Naive thymus-derived CD4-positive, alpha-beta T cell (primary cell): Measurements from ENCODE around the gene TAOK2. TPM values are rescaled to one million over a fixed set of nuclear protein-coding genes. Genes with fewer than 3 reads are reported as not detected.

Experiments used
- ATAC-seq: fragments of 150-1000 bp; cut with Tn5 transposase; 2 replicates; pipeline ENCODE4 v1.10.0; 2021; ENCODE audit warnings: mild to moderate bottlenecking, moderate library complexity
- CTCF ChIA-PET: fragments of 350-600 bp; sonication (Branson Sonifier 250); formaldehyde crosslinking; loops from one replicate; lab custom pipeline; 2021; ENCODE audit warnings: antibody characterized with exemption; lab: Charles Lee
- POLR2A ChIA-PET: fragments of 350-600 bp; sonication (Branson Sonifier 250); formaldehyde crosslinking; loops from one replicate; lab custom pipeline; 2021; ENCODE audit warnings: antibody characterized with exemption, inconsistent platforms; lab: Charles Lee
- DNase-seq, 9 donors: peaks; one replicate each; pipeline versions ENCODE4 v3.0.0 to v3.0.0-alpha.2; 2020 to 2022; ENCODE audit warnings: mixed read lengths in 1 of 9
- H3K27ac ChIP-seq: one replicate; pipeline ENCODE4 v1.7.0; 2013; ENCODE audit warnings: mild to moderate bottlenecking, low read depth, low read length, moderate library complexity
- H3K27me3 ChIP-seq, 2 donors: one replicate each; pipeline ENCODE4 v1.7.0; 2013; ENCODE audit warnings: low read length in 2 of 2, mild to moderate bottlenecking in 2 of 2, moderate library complexity in 2 of 2; ENCODE audit not compliant: control insufficient read depth in 2 of 2, insufficient read depth in 2 of 2
- H3K36me3 ChIP-seq, 3 experiments: 1 replicate in 2 of 3; 2 replicates in 1 of 3; pipeline ENCODE4 v1.7.0; 2013; ENCODE audit warnings: low read length in 3 of 3, mild to moderate bottlenecking in 3 of 3, moderate library complexity in 1 of 3; ENCODE audit not compliant: insufficient read depth in 3 of 3, control insufficient read depth in 2 of 3
- H3K4me1 ChIP-seq, 2 donors: one replicate each; pipeline ENCODE4 v1.7.0; 2013; ENCODE audit warnings: low read length in 2 of 2, mild to moderate bottlenecking in 2 of 2, moderate library complexity in 1 of 2; ENCODE audit not compliant: control insufficient read depth in 2 of 2, insufficient read depth in 2 of 2
- H3K4me3 ChIP-seq: 2 replicates; pipeline ENCODE4 v1.7.0; 2013; ENCODE audit warnings: mild to moderate bottlenecking, low read length
- H3K9me3 ChIP-seq, 3 experiments: 1 replicate in 2 of 3; 2 replicates in 1 of 3; pipeline ENCODE4 v1.7.0; 2013; ENCODE audit warnings: low read length in 3 of 3; ENCODE audit not compliant: control insufficient read depth in 2 of 3
- H3K27ac Mint-ChIP-seq, 9 donors: one replicate each; pipeline ENCODE4 v1.8.0; 2020 to 2022; ENCODE audit warnings: mixed read lengths in 9 of 9, mild to moderate bottlenecking in 8 of 9, moderate library complexity in 5 of 9, inconsistent platforms in 2 of 9
- H3K27me3 Mint-ChIP-seq, 5 donors: one replicate each; pipeline ENCODE4 v1.8.0; 2021 to 2022; ENCODE audit warnings: mixed read lengths in 5 of 5, mild to moderate bottlenecking in 1 of 5
- H3K36me3 Mint-ChIP-seq, 5 donors: one replicate each; pipeline ENCODE4 v1.8.0; 2020 to 2022; ENCODE audit warnings: mixed read lengths in 5 of 5, mild to moderate bottlenecking in 3 of 5, inconsistent platforms in 1 of 5
- H3K4me1 Mint-ChIP-seq, 7 donors: one replicate each; pipeline ENCODE4 v1.8.0; 2020 to 2022; ENCODE audit warnings: mixed read lengths in 7 of 7, mild to moderate bottlenecking in 3 of 7, inconsistent platforms in 1 of 7
- H3K4me3 Mint-ChIP-seq, 10 donors: one replicate each; pipeline ENCODE4 v1.8.0; 2020 to 2022; ENCODE audit warnings: mild to moderate bottlenecking in 10 of 10, mixed read lengths in 10 of 10, moderate library complexity in 6 of 10, inconsistent platforms in 2 of 10
- H3K9me3 Mint-ChIP-seq, 11 donors: one replicate each; pipeline ENCODE4 v1.8.0; 2020 to 2022; ENCODE audit warnings: mixed read lengths in 11 of 11, mild to moderate bottlenecking in 4 of 11, inconsistent platforms in 1 of 11, moderate library complexity in 1 of 11
- intact Hi-C, 2 donors: fragments of 100-400 bp; cut with micrococcal nuclease; formaldehyde crosslinking; loops; one replicate each; pipeline ENCODE4 v1.15.1; 2023
- polyA plus RNA-seq, 2 donors: library from polyadenylated mRNA; unstranded; fragments of 300-500 nt; fragmentation: Illumina TruSeq; gene quantifications; one replicate each; pipeline ENCODE4 v1.2.3, GENCODE V29; 2021
- total RNA-seq, 6 experiments: library from RNA in 5 of 6; stranded (reverse) in 5 of 6; gene quantifications; 1 replicate in 5 of 6; 2 replicates in 1 of 6; pipeline ENCODE4 v1.2.3 and lab custom pipeline; 2021 to 2026

The TAOK2 gene
- total and polyA plus RNA-seq, 7 experiments from 2014 or later = 2.9 to 48.5 (median 27.2) TPM

DNA sequence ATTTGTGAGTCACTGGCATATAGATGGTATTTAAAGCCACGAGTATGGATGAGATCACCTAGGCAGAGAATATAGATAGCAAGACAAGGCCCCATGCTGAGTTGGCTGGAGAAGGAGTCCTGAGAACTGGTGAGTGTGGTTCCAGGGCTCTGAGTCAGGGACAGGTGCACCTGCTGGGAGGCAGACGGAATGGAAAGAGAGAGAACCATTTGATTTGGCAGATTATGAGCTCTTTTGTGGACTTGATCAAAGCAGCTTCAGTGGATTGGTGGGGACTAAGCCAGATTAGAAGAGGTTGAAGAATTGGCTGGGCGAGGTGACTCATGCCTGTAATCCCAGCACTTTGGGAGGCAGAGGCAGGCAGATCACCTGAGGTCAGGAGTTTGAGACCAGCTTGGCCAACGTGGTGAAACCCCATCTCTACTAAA is 45.1 kb downstream of the TAOK2 start:
- no peaks in the 10 kb centered on the region for H3K9me3 ChIP-seq
- no peak overlapping the region for H3K4me3 ChIP-seq
- H3K36me3 ChIP-seq = no peaks in the 10 kb centered on the region
- H3K27me3 ChIP-seq = no peaks in the 10 kb centered on the region
- peaks cover 0 to 29% (median 0%) of the 10 kb centered on the region in 5 donors for H3K27me3 Mint-ChIP-seq
- H3K4me1 ChIP-seq = peaks cover 8% of the 10 kb centered on the region in 2 donors
- intact Hi-C loops = no loop called here
- no peak overlapping the region for H3K27ac Mint-ChIP-seq
- ATAC-seq = no peak
- no peak for DNase-seq
- peaks cover 0 to 3% (median 0%) of the 10 kb centered on the region in 11 donors for H3K9me3 Mint-ChIP-seq
- no peaks in the 10 kb centered on the region for H3K36me3 Mint-ChIP-seq
- ChIA-PET POLR2A (interaction anchor here (0.8 kb wide), 1 partner anchor 372 kb away, joined by 3 read pairs; no protein-coding TSS in a partner anchor), CTCF (interaction anchor here (0.6 to 1.1 kb wide), 2 partner anchors 161 to 334 kb away, joined by 3 read pairs; no protein-coding TSS in a partner anchor)
- peaks cover 5 to 17% (median 10%) of the 10 kb centered on the region in 7 donors for H3K4me1 Mint-ChIP-seq
- no peak overlapping the region for H3K27ac ChIP-seq
- peak overlapping the region in 1 of 10 donors; percentile 0 for H3K4me3 Mint-ChIP-seq

DNA sequence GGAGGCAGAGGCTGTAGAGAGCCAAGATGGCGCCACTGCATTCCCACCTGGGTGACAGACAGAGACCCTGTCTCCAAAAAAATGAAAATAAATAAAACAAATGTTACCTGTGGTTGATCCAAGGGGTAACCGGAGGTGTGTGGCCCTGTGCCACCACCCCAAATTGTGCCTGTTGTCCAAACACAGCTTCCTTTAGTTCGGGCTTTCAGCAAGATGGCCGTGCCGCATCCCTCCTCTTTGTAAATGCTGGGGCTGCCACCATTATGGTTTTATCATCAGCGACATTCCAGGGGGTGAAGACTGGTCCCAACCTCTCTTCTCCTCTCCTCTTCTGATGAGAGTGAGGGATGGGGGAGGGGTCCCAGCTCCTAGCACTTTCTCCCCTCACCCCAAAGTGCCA is 49.2 kb downstream of the TAOK2 start, which contains the start of gene C16orf92:
TSS of gene C16orf92 (plus strand) at position 312 of the 400 bp plus-strand sequence. CDS start 143 bp downstream, outside the sequence.
- peak within 1 kb of the TSS in 1 of 9 donors; percentile 31 for H3K27ac Mint-ChIP-seq
- no peaks in the 10 kb centered on the region for H3K36me3 Mint-ChIP-seq
- peaks cover 10 to 35% (median 14%) of the 10 kb centered on the region in 5 donors for H3K27me3 Mint-ChIP-seq
- ATAC-seq (no peak), DNase-seq (no peak)
- intact Hi-C loops = loop anchor here in 1 of 2 donors (5.0 kb wide), 1 partner anchor 206 kb away; the partner anchor contains the start of gene PAGR1
- POLR2A ChIA-PET = interaction anchor here (1.5 kb wide), 1 partner anchor 196 kb away, joined by 3 read pairs; no protein-coding TSS in a partner anchor
- H3K4me1 ChIP-seq = peaks cover 8% of the 10 kb centered on the region in 2 donors
- no peak within 1 kb of the TSS for H3K27ac ChIP-seq
- no peak within 1 kb of the TSS for H3K4me3 Mint-ChIP-seq
- no peaks in the 10 kb centered on the region for H3K27me3 ChIP-seq
- CTCF ChIA-PET = interaction anchor here (0.8 to 1.2 kb wide), 3 partner anchors 10 to 332 kb away, joined by 3 read pairs; no protein-coding TSS in a partner anchor
- H3K4me1 Mint-ChIP-seq = peaks cover 5 to 17% (median 10%) of the 10 kb centered on the region in 7 donors
- no peaks in the 10 kb centered on the region for H3K9me3 ChIP-seq
- H3K9me3 Mint-ChIP-seq = peaks cover 0 to 3% (median 0%) of the 10 kb centered on the region in 11 donors
- no peaks in the 10 kb centered on the region for H3K36me3 ChIP-seq
- H3K4me3 ChIP-seq = no peak within 1 kb of the TSS

DNA sequence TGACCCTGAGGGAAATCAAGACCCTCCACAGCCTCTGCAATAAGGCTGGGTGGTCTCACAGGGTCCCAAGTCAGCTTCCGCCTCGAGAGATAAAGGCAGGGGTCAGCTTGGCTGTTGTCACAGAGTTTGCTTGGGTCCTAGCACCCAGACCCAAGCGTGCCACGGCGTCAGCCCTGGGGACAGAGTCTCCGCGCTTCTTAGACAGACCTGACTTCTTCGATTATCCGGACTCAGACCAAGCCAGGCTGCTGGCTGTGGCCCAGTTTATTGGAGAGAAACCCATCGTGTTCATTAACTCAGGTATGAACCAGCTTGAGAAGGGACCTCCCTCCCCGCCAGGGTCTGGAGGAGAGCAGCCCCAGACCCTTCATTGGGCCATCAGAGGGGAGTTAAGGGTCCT is 49.9 kb downstream of the TAOK2 start:
- Histone ChIP-seq H3K9me3 (no peaks in the 10 kb centered on the region), H3K27me3 (no peaks in the 10 kb centered on the region), H3K27ac (no peak overlapping the region), H3K36me3 (no peaks in the 10 kb centered on the region), H3K4me3 (no peak overlapping the region), H3K4me1 (peaks cover 8% of the 10 kb centered on the region in 2 donors)
- POLR2A ChIA-PET = no interaction called here
- CTCF ChIA-PET = interaction anchor here (0.8 to 1.2 kb wide), 3 partner anchors 9 to 215 kb away, joined by 3 read pairs; no protein-coding TSS in a partner anchor
- peaks cover 5 to 17% (median 10%) of the 10 kb centered on the region in 7 donors for H3K4me1 Mint-ChIP-seq
- H3K36me3 Mint-ChIP-seq = no peaks in the 10 kb centered on the region
- H3K4me3 Mint-ChIP-seq = no peak overlapping the region
- peaks cover 14 to 39% (median 17%) of the 10 kb centered on the region in 5 donors for H3K27me3 Mint-ChIP-seq
- no peak for DNase-seq
- intact Hi-C loops = loop anchor here in 1 of 2 donors (5.0 kb wide), 1 partner anchor 206 kb away; the partner anchor contains the start of gene PAGR1
- peak overlapping the region in 1 of 9 donors; percentile 31 for H3K27ac Mint-ChIP-seq
- peaks cover 0 to 3% (median 0%) of the 10 kb centered on the region in 11 donors for H3K9me3 Mint-ChIP-seq
- no peak for ATAC-seq

DNA sequence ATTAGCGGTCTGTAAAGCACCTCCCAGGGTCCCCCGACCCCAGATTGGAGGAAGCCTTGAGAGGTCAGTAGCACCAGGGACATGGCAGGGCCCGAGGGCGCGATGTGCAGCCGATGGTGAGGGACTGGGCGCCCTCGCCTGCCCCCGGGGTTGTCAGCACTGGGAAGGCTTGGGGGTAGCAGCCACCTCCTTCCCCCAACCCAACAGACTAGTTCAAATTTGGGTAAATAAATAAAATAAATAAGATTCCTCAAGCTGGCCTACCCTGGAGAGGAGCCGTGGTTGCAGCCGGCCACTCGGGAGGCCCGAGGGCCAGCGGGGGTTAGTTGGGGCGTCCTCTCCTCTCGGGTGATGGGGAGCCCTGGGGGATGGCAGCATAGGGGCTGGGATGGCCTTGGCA is 50.8 kb downstream of the TAOK2 start:
- ATAC-seq = no peak
- intact Hi-C loops = loop anchor here in 1 of 2 donors (5.0 kb wide), 1 partner anchor 207 kb away; the partner anchor contains the start of gene PAGR1
- no peaks in the 10 kb centered on the region for H3K9me3 ChIP-seq
- ChIA-PET CTCF (no interaction called here), POLR2A (no interaction called here)
- no peaks in the 10 kb centered on the region for H3K36me3 Mint-ChIP-seq
- DNase-seq = no peak
- H3K4me1 Mint-ChIP-seq = peaks cover 5 to 17% (median 10%) of the 10 kb centered on the region in 7 donors
- no peak overlapping the region for H3K27ac Mint-ChIP-seq
- H3K4me1 ChIP-seq = peaks cover 8% of the 10 kb centered on the region in 2 donors
- H3K27me3 ChIP-seq = no peaks in the 10 kb centered on the region
- H3K9me3 Mint-ChIP-seq = peaks cover 0 to 3% (median 0%) of the 10 kb centered on the region in 11 donors
- peaks cover 19 to 41% (median 22%) of the 10 kb centered on the region in 5 donors for H3K27me3 Mint-ChIP-seq
- H3K4me3 ChIP-seq = no peak overlapping the region
- H3K36me3 ChIP-seq = no peaks in the 10 kb centered on the region
- H3K27ac ChIP-seq = no peak overlapping the region
- H3K4me3 Mint-ChIP-seq = no peak overlapping the region

DNA sequence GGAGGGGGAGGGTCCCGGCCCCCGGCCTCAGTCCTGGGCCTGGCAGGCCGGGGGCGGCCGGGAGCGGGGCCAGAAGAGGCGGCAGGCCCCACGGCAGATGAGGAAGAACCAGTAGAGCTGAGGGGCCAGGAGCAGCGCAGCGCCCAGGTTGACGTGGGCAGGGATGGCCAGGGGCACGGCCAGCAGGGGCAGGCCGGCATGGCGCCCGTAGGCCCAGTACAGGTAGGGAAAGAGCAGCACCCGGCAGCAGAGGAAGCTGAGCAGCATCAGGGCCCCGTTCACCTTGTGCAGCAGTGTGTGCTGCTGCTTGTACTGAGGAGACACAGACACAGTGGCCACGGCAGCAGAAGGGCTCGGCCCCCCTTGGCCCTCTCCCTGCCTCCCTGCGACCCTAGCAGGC is 51.5 kb downstream of the TAOK2 start:
- Mint-ChIP-seq H3K27ac (no peak overlapping the region), H3K36me3 (no peaks in the 10 kb centered on the region), H3K4me1 (peaks cover 5 to 22% (median 12%) of the 10 kb centered on the region in 7 donors), H3K9me3 (peaks cover 0 to 3% (median 0%) of the 10 kb centered on the region in 11 donors), H3K4me3 (no peak overlapping the region), H3K27me3 (peaks cover 26 to 48% (median 29%) of the 10 kb centered on the region in 5 donors)
- ATAC-seq (no peak), DNase-seq (no peak)
- ChIA-PET CTCF (no interaction called here), POLR2A (no interaction called here)
- H3K9me3 ChIP-seq = no peaks in the 10 kb centered on the region
- no peak overlapping the region for H3K4me3 ChIP-seq
- peaks cover 0 to 3% of the 10 kb centered on the region in 2 donors for H3K27me3 ChIP-seq
- H3K27ac ChIP-seq = no peak overlapping the region
- H3K36me3 ChIP-seq = no peaks in the 10 kb centered on the region
- intact Hi-C loops = no loop called here
- H3K4me1 ChIP-seq = peaks cover 8% of the 10 kb centered on the region in 2 donors

DNA sequence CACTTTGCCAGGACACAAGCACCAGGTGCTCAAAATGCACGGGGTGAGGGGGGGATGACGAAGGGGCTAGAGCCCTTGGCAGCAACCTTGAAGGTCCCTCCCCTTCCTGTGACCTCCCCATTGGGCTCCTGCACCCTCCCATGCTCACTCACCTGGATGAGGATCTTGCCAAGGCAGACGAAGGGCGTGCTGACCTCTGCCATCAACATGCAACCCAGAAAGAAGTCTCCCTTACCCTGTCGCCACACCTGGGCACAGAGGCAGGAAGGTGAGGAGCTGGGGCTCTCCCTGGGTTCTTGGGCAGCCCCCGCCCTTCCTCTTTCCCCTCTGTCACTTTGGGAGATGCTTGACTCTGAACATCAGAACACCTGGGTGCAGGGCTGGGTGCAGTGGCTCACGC is 51.9 kb downstream of the TAOK2 start:
- H3K27me3 ChIP-seq = peaks cover 3 to 5% of the 10 kb centered on the region in 2 donors
- ChIA-PET CTCF (no interaction called here), POLR2A (no interaction called here)
- Mint-ChIP-seq H3K4me3 (no peak overlapping the region), H3K9me3 (peaks cover 0 to 3% (median 0%) of the 10 kb centered on the region in 11 donors), H3K27ac (no peak overlapping the region), H3K27me3 (peaks cover 29 to 48% (median 31%) of the 10 kb centered on the region in 5 donors), H3K4me1 (peaks cover 5 to 20% (median 12%) of the 10 kb centered on the region in 7 donors), H3K36me3 (no peaks in the 10 kb centered on the region)
- no peak overlapping the region for H3K4me3 ChIP-seq
- H3K9me3 ChIP-seq = no peaks in the 10 kb centered on the region
- peaks cover 8% of the 10 kb centered on the region in 2 donors for H3K4me1 ChIP-seq
- no peak overlapping the region for H3K27ac ChIP-seq
- no peak for ATAC-seq
- intact Hi-C loops = no loop called here
- DNase-seq = no peak
- no peaks in the 10 kb centered on the region for H3K36me3 ChIP-seq
